Limb (tissue), 2 donors: Measurements from ENCODE around the gene MSI2.
"Not testable (repeated sequence)": the region's sequence is repeated elsewhere in the genome, so short reads cannot be mapped to it uniquely, and the experiment has no call there.

Experiments used
- DNase-seq, 2 donors: peaks; one replicate each; pipeline ENCODE4 v3.0.0-alpha.2; 2016; ENCODE audit errors: extremely low spot score in 2 of 2

Gene MSI2

GRCh38 chr17:57289613-57290012 lies 33.3 kb downstream of the MSI2 start:
- no peak for DNase-seq

GRCh38 chr17:57290981-57291380 lies 34.7 kb downstream of the MSI2 start:
- DNase-seq, result no peak

DNA sequence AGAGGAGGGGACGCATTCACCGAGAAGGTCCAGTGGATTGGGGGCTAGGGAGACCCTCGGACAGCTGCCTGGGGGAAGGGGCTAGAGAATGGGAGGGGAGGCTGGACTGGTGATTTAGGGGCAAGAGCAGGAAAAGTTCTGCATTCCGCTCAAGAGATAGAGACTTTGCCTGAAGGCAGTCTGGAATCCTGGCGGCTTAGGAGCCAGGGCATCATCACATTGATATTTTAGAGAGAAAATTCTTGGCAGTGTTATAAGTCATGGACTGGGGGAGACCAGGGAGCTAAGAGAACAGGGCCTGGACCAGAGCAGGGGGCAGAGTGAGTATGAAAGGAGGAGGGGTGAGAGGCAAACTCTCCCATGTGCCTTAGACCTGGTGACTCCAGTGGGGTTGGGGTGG lies 35.8 kb downstream of the MSI2 start:
- DNase-seq, result no peak

DNA sequence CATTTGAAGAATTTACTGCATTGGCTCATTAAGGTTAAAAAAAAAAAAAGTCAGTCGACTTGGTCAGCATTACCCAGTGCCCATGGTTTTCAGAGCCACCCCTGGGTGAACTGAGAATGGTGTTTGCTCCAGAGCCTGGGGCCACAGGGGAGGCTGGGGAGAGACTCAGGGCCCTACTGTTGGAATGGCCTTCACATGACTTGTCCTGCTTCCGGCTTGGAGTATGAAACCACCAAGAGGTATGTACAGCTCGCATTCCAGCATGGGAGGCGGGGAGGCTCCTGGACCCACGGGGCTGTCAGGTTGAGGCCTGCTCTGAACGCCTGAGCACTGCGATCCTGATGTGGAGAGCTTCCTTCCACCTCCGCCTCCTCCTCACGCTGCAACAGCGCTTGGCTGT lies 36.8 kb downstream of the MSI2 start:
- DNase-seq, result no peak

- DNase-seq, result no peak
These were observed 37.8 kb downstream of the MSI2 start for GRCh38 chr17:57294101-57294500.

DNA sequence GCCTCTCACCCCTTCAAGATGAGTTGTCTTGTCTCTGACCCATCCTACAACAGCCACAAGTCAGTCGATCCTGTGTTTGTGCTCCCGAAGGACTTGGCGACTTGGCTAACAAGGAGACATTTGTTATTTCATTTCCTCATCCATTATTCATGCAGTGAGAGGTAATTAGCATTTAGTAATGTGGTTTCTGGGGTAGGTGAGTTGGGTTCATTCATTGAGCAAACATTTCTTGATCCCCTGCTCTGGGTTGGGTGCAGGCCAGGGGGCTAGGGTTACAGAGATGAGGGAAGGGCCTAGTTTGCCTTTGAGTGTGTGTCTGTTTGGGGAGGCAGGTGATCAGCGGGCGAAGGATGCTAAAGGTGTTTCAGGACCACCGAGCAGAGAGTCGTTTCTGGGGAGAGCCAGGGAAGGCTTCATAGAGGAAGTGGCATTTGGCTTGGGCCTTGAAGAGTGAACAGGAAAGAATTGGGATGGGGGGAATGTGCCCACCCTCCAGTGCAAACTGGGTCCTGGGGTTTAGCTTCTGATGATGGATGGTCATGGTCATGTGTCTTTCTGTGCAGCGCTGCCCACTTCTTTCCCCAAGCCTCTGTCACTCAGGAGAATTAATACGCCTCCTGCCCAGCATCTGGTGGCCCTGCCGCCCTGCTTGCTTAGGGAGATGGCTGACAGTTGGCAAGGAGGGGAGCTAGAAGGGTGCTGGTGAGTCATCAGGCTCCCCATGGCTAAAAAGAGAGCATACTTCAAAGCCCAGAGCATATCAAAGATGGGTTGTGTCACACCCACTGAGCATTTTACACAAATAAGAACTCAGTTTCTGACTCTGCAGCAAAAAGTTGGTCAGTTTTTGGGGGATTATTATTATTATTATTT lies 38.5 kb downstream of the MSI2 start:
- no peak for DNase-seq

GRCh38 chr17:57295526-57296023 lies 39.3 kb downstream of the MSI2 start:
- DNase-seq, result no peak

DNA sequence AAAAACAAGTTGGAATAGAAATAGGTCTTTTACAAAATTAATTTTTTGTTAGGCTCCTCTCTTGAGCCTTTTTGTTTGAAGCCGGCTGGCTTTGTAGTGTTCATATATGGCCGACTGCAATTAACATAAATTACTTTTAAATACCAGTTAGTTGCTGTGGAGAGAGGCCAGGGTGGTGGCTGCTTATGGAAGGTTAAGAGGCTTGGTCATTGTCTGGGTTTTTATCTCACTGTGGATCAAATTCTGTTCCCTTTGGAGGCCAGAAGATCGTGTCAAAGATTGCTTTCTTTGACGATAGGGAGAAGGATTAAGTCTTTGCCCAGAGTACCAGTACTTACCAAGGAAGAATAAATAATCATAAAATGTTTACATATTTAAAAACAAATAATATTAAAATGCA lies 39.9 kb downstream of the MSI2 start:
- DNase-seq, result no peak

DNA sequence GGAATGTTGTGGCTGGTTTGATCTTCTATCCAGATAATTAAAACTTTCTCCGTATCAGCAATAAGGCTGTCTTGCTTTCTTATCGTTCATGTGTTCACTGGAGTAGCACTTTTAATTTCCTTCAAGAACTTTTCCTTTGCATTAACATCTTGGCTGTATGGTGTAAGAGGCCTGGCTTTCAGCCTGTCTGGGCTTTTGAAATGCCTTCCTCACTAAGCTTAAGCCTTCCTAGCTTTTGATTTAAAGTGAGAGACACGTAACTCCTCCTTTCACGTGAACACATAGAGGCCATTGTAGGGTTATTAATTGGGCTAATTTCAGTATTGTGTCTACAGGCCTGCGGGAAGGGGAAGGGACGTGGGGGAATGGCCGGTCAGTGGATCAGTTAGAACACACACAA lies 42.9 kb downstream of the MSI2 start:
- DNase-seq, result no peak

- DNase-seq, result not testable (repeated sequence)
These were observed 44.3 kb downstream of the MSI2 start for GRCh38 chr17:57300592-57300991.

DNA sequence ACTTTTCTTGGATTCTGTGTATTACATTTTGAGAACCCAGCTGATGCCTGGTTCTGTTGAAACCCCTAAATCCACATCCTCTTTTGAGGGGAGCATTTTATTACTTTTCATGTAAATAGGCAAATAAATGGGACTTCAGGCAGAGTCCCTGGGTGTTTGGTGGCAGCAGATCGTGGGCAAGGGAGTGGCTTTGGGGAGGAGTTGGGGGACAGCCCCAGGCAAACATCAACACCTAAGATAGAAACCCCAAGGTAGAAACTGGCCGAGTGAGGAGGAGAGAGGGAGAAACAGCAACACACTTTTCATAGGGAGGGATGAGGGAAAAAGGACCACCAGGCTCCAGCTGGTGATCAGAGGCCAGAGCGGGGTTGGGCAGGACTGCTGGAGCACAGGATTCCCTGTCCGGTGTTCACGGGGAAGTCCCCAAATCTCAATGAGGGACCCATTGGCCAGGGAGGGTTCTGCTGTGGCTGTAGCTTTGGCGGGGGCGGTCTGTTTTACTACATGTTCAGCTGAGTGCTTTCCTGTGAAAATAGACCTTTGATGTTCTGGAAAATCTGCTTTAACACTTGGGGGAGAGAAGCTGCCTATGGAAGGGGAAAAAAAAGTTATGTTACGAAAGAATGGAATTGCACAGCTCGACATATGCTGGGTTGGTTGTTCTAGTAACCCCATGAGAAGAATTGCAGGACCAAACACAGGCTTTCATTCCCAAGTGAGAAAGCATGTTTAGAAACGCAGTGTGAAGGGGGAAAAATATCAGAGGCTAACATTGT lies 46.6 kb downstream of the MSI2 start:
- DNase-seq, result no peak

GRCh38 chr17:57305144-57305728 lies 48.9 kb downstream of the MSI2 start:
- DNase-seq, result no peak

GRCh38 chr17:57305908-57306504 lies 49.7 kb downstream of the MSI2 start:
- no peak for DNase-seq

DNA sequence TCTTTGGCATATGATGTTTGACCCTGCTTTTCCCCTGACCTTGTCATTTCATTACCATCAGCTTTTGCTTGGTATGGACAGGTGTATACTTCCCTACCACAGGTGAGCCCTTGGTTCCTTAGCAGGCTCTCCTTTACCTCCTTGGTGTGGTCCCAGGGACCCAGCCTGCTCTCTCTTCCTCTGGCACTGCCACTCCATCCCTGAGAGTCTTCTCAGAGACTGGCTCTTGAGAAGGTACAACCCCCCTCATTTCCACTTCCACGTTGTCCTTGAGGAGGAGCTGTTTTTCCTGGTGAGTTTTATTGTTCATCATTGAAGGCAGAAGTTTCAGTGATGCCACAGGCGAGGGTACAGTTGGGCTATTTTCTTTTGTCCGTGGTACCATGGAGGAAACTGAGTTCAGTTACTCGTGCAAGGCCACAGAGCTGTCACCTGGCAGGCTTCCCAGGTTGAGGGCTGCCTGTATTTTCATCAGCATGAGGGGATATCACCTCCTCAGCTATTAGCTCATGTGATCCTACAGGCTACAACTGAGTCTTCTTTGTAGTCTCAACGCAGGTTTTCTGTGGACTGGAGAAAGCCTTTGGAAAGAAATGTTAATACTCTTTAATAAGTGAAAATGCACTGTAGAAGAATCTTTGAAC lies 52.3 kb downstream of the MSI2 start:
- DNase-seq, result no peak

DNA sequence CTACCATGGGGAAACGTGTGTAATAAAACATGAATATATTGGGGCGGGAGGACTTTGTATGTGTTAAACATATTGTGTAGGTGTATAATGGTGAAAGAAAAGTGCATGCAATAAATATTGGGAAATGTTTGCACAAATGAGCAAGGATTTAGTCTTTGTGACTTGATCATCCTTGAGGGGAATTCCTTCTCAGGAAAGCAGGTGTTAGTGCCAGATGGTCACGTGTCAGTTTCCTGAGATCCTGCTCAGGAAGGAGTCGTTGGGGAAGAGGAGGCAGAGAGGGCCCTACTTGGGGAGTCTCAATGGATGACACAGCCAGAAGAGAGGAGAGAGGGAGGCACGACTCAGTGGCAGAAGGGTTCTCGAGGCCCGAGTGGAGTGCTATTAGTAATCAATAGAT lies 53.2 kb downstream of the MSI2 start:
- DNase-seq, result no peak

- no peak for DNase-seq
These were observed 55.2 kb downstream of the MSI2 start for GRCh38 chr17:57311281-57312216.

GRCh38 chr17:57312242-57312641 lies 55.9 kb downstream of the MSI2 start:
- DNase-seq, result no peak

DNA sequence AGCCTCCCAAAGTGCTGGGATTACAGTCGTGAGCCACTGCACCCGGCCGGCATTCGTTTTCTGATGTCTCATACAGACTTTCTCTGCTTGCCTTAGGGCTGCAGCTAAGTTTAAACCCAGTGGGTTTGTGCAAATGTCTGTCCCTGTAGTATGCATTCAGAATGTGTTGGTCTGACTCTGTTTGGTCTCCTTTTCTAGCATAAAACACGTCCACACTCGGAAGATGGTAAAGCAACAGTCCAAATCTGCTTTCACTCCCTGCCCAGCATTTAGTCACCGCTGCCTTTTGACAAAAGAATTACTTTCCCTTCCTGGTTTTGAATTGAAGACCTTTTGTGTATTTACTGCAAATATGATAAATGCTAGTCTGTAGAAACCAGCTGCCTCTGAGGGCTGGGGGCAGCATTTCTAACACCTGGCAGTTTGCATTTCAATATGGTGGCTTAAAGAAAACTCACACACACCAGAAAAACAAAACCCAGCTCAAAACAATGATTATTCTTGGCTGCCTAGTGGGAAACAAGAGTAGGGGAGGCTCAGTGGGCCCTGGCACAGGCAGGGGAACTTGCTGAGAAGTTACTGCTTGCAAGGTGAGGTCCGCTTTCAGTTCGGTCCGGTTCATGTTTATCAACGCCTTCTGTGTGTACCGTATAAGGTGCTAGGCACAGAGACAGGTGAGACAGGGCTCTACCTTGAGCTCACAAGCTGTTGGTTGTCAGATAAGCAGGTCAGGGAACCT lies 56.9 kb downstream of the MSI2 start:
- DNase-seq, result no peak
